ENCODE measurements around the gene KIFBP.
"Not testable (repeated sequence)": the region's sequence is repeated elsewhere in the genome, so short reads cannot be mapped to it uniquely, and the experiment has no call there.

KIFBP gene, protein sequence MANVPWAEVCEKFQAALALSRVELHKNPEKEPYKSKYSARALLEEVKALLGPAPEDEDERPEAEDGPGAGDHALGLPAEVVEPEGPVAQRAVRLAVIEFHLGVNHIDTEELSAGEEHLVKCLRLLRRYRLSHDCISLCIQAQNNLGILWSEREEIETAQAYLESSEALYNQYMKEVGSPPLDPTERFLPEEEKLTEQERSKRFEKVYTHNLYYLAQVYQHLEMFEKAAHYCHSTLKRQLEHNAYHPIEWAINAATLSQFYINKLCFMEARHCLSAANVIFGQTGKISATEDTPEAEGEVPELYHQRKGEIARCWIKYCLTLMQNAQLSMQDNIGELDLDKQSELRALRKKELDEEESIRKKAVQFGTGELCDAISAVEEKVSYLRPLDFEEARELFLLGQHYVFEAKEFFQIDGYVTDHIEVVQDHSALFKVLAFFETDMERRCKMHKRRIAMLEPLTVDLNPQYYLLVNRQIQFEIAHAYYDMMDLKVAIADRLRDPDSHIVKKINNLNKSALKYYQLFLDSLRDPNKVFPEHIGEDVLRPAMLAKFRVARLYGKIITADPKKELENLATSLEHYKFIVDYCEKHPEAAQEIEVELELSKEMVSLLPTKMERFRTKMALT

GRCh38 chr10:68988530-68989316 is at the start of gene KIFBP:
KIFBP (plus strand) TSS chr10:68988803; CDS start chr10:68988833, 30 bp downstream.
- peak; percentile 93 for DNase-seq

DNA sequence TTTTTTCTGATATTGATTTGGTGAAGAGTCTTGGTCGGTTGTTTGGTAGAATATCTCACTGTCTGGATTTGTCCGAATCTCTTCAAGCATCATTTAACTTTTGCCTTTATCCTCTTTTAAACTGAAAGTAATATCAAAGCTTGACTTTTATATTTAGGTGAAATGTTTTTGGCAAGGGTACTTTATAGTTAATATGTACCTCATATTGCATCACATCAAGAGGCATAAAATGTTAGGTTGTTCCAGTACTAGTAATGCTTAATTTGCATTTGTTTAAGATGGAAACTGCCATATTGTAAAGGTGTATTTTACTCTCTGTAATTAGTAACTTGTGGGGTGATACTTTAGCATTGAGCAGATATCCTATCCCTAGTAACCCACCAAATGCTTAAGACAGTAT is 49.7 kb upstream of the KIFBP start:
- DNase-seq = no peak

- DNase-seq = not testable (repeated sequence)
These were observed 47.7 kb upstream of the KIFBP start for GRCh38 chr10:68940917-68941316.

DNA sequence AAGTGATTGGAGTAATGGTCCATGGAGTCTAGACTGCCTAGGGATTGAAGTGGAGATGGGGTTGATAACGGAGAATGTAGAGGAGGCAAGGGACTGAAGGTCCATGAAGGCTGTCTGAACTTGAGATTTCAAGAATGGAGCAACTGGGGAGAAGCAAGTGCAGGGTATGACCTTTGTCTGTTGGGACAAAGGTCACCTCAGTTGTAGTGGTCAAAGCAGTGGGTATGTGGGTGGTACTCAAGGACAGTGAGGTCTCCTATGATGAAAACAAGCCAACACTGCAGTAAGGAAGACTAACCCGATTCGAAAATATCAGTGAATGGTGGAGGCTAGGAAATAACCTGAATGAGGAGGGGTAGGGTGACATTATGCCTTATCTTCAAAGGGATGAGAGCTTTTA is 38.0 kb upstream of the KIFBP start:
- no peak for DNase-seq

GRCh38 chr10:68954904-68955303 is 33.7 kb upstream of the KIFBP start:
- no peak for DNase-seq

DNA sequence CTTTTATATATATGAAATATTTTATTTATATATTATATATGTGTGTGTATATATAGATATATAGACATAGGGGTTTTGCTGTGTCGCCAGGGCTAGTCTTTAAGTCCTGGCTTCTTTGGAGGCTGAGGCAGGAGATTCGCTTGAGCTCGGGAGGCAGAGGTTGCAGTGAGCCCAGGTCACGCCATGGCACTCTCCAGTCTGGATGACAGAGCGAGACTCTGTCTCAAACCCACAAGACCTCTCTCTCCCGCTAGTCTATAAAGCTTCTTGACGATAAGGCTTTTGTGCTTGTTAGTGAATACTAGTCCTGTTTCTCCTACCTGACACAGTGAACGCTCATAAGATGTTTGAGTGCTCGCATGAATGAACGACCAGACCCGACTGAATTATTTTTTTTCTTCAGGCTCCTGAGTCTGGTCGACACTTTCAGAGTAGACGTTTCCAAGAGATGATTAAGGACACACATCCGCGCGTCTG is 33.2 kb upstream of the KIFBP start:
- peak; percentile 26 for DNase-seq

- DNase-seq = peak; percentile 84
These were observed 32.6 kb upstream of the KIFBP start, which contains the start of gene DDX21 for GRCh38 chr10:68955832-68956532. DDX21 (plus strand) TSS chr10:68956170; CDS start chr10:68956226, 56 bp downstream.

- DNase-seq = no peak
These were observed 31.4 kb upstream of the KIFBP start for GRCh38 chr10:68957284-68957615.

DNA sequence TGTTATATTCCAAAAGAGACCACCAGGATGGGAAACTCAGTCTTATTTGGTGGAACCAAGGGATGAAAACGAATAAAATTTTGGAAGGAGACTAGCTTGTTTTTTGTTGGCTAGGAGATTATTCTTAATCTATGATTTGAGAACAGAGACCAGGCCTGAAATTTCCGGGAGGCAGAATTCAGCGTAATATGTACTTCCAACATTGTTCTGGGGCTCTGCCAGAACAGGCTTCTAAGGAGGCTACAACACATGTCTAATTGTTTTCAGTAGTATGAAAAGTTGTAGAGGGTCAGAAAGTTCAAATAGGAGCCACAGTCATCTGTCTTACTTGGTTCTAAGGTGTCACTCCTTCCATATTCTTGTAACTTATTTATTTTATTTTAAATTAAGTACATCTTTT is 30.9 kb upstream of the KIFBP start:
- no peak for DNase-seq

- no peak for DNase-seq
These were observed 28.7 kb upstream of the KIFBP start for GRCh38 chr10:68959695-68960527.

GRCh38 chr10:68963151-68963550 is 25.5 kb upstream of the KIFBP start:
- no peak for DNase-seq

- DNase-seq = no peak
These were observed 14.6 kb upstream of the KIFBP start for GRCh38 chr10:68973975-68974374.

- not testable (repeated sequence) for DNase-seq
These were observed 12.6 kb upstream of the KIFBP start for GRCh38 chr10:68975936-68976473.

DNA sequence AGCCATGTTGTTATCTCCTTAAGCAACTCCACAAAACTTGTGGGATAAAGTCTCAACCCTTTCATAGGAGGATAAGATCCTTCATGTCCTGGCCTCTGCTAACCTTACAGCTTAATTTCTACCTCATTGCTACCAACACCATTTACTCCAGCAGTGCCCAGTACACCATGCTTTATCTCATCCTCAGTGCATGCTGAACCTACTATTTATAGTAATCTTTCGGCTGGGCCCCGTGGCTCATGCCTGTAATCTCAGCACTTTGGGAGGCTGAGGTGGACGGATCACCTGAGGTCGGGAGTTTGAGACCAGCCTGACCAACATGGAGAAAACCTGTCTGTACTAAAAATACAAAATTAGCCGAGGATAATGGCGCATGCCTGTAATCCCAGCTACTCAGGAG is 8.9 kb upstream of the KIFBP start:
- DNase-seq = not testable (repeated sequence)

- no peak for DNase-seq
These were observed 7.5 kb upstream of the KIFBP start for GRCh38 chr10:68981074-68981473.

- no peak for DNase-seq
These were observed 6.2 kb upstream of the KIFBP start for GRCh38 chr10:68982389-68982788.

- no peak for DNase-seq
These were observed 992 bp upstream of the KIFBP start for GRCh38 chr10:68987611-68988010.

GRCh38 chr10:68989317-68989990 is 851 bp downstream of the KIFBP start:
- no peak for DNase-seq

DNA sequence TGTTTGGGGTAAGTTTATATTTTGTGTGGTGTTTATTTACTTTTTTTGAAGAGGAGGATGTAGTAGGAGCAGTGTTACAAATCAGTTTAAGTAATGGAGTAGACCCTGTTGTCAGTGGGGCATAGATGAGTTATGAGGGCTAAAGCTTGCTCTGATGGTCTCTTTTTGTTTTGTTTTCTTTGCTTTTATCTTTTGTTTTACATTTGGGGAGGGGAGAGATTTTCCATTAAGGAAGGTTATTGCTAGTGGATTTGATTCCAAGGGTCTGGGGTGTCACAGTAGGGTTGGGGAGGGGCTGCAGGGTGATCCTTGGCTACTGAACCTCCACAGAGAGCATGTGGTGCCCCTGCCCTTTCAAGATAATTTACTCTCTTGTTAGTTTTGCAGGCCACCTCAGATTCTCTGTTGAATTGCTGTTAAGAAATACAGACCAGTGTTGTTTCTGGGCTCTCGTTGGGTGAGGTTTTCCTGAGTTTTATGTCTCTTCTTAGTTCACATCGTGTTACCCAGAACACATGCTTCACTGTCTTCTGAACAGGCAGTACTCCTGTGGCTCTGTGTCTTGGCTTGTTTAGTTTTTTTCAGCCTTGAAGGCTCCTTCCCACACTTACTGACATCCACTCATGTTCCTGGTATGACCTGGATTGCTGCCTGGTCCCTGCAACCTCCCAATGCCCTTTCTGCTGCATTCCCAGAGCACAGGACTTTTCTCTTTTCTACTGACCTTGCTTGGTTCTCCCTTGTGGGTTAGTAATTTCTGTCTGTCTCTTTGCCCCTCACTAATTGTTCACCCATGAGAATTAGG is 4.2 kb downstream of the KIFBP start:
- DNase-seq = no peak

GRCh38 chr10:68997211-68997610 is 8.6 kb downstream of the KIFBP start:
- DNase-seq = no peak
